Measurements from ENCODE around the gene EPC2.

GRCh38 chr2:148832637-148833036, 188.1 kb downstream of the EPC2 start:
- TF ChIP-seq ZNF274 (IDR thresholded peaks at IDR 0.05; ENCODE audit: low read depth, low read length) (no peak), YY1 (IDR thresholded peaks at IDR 0.05; ENCODE audit: insufficient read depth, insufficient read length) (no peak)
